ENCODE measurements around the gene OBSCN.
"Not testable (repeated sequence)": the region's sequence is repeated elsewhere in the genome, so short reads cannot be mapped to it uniquely, and the experiment has no call there.

The OBSCN gene

DNA sequence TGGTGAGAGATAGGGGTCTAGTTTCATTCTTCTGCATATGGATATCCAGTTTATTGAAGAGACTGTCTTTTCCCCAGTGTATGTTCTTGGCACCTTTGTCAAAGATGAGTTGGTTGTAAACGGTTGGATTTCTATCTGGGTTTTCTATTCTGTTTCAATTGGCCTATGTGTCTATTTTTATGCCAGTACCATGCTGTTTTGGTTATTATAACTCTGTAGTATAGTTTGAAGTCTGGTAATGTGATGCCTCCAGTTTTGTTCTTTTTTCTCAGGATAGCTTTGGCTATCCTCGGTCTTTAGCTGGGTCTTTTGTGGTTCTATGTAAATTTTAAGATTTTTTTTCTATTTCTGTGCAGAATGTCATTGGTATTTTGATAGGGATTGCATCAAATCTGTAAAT is 19.6 kb upstream of the OBSCN start:
- not testable (repeated sequence) for DNase-seq

GRCh38 chr1:228190182-228190581 is 17.7 kb upstream of the OBSCN start:
- DNase-seq, result no peak

GRCh38 chr1:228190778-228191177 is 17.1 kb upstream of the OBSCN start:
- no peak for DNase-seq

DNA sequence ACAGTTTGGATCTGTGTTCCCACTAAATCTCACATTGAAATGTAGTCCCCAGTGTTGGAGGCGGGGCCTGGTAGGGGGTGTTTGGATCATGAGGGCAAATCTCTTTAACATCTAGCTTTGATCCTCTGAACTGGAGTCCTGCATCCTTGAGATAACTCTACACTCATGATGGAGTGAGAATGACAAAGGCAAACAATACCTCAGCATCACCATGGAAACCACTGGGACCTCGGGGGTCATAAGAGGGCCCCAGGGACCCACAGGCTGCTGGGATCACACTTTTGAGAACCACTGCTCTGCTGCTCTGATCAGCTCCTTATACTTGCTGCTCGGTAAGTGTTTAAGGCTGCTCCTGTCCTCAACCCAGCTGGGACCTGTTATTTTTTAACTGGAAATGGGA is 13.4 kb upstream of the OBSCN start:
- DNase-seq, result no peak

- no peak for DNase-seq
These were observed 12.7 kb upstream of the OBSCN start for GRCh38 chr1:228194921-228195812.

DNA sequence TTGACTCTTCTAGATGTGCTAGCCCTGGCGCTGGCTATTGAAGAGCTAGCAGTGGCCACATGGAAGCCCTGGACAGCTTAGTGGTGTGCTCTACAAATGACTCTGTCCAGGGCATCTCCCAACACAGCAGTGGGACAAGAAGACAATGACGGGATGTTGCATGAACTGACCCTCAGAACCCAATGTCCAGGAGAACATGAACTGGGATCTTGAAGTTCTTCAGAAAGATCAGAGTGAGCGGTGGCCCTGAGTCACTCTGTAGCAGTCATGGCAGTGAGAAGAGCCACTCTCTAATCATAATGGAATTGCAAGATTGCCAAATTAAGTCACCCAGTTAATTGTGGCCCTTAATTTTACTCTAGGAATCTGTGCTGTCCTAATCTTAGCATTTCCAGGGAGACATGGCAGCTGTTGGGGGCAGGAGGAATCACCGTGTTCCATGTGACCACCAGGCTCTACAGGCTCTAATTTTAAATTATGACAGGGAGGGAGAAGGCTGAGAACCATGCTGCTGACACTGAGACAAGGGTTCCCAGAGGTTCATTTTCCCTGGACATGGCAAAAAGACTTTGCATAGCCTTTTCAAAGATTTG is 10.2 kb upstream of the OBSCN start:
- DNase-seq, result no peak

GRCh38 chr1:228198977-228199590 is 8.8 kb upstream of the OBSCN start:
- no peak for DNase-seq

GRCh38 chr1:228204958-228205357 is 2.9 kb upstream of the OBSCN start:
- no peak for DNase-seq

DNA sequence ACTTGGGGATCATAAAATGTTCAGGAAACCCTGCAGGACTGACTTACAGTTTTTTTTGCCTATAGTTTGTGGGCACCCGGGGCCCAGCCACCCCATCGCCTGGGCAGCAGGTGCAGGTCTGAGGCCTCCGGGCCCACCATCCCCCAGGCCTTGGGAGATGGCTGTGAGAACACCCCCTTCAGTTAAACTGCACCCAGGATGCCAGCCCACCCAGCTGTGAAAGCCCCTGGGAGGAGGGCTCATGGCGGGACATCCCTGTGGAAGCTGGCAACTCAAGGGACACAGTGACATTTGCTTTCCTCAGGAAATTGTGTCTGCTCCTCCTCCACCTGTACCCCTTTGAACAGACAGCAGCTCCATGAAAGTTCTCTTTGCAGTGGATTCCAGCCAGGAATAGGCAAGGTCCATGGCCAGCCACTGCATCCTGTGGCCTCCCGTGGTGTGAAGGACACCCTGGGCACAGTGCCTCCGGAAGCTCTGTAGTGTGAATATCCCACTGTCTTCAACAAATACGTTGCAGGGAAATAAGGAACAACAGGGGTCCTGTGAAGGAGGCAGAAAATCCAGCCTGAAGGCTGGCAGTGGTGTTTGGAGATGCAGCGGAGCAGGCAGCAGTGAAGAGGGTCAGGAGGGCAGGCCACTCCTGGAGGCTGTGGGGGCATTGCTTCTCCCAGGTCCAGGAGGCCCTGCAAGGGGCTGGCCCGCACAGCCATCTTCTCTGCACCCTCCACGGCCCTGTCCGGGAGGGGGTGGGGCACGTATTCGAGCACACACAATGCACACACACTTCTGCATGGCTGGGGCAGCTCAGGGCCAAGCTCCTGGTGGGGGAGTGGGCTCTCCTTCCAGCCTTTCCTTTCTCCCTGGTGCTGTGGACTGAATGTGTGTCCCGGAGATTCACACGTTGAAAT is 2.1 kb upstream of the OBSCN start:
- DNase-seq, result no peak

DNA sequence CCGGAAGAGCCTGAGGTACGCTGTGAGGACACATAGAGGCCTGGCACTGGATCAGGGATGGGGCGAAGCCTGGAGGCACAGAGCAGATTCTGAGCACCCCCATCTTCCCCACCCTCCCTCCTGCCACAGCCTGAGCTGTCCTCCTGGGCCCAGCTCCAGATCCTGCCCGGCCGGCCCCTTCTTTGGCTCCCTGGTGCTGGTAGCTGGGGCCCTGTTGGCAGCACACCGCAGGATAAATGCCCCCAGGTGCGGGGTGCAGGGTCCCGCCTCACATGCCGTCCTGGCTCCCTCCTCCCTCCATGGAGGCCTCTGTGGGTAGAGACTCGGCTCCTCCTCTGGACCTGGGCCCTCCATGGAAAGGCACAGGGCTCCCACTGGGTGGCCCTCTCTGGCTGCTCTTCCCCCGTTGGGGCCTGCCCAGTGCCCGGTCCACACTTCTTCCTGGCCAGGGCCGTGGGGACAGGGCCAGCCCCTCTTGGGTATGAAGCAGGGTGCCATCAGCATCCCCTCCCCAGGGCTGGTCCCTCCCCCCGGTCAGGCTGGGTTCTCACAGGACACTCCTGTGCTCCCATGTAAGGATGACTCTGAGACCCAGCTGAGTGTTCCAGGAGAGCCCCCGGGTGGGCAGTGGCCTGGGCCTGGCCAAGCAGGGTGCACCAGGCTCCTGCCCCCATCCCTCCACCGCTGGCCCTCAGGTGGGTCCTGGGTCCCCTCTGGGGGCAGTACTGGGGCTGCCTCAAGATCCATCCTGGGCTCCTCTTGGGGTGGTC is 1.1 kb upstream of the OBSCN start:
- no peak for DNase-seq

GRCh38 chr1:228207381-228207810 is 448 bp upstream of the OBSCN start:
- no peak for DNase-seq

DNA sequence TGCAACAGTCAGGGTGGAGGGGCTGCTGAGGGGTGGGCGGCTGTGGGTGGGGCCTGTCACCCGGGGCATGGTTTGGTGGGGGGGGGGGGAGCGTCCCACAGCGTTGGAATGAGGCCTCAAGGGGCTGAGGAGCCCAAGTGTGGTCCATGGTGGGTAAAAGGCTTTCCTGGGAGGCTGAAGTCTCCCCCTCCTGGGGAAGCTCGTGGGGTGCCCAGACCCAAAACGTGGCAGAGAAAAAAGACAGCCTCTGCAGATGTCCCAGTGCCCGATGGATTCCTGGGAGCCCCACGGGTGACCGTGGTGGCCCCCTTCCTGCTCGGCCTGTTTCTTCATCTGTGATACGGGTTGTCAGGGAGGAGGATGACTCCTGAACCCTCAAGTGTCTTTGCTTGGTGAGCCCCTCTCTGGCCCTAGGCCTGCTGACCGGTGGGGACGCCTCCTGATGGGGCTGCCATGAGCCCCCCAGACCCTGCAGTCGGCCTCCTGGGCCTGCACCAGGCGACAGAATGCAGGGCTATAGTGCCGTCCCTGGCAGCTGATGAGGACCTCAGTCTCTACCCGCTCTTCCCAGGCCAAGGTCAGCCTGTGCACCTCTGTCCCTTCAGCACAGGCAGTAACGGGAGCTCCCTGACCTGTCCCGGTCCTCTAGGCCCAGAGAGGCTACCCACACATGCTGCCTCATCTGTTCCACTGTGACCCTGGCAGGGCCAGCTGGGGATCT is 1.1 kb downstream of the OBSCN start:
- no peak for DNase-seq

DNA sequence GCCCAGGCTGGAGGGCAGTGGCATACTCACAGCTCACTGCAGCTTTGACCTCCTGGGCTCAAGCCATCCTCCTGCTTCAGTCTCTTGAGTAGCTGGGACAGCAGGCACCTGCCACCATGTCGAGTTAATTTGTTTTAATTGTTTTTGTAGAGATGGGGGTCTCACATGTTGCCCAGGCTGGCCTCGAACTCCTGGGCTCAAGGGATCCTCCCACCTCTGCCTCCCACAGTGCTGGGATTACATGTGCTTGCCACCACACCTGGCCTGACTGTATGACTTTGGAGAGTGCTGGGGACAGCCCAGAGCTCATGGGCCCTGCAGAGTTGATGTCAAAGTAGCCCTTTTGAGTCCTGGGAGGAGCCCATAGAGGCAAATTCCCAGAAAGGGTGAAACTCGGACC is 1.8 kb downstream of the OBSCN start:
- DNase-seq, result no peak

DNA sequence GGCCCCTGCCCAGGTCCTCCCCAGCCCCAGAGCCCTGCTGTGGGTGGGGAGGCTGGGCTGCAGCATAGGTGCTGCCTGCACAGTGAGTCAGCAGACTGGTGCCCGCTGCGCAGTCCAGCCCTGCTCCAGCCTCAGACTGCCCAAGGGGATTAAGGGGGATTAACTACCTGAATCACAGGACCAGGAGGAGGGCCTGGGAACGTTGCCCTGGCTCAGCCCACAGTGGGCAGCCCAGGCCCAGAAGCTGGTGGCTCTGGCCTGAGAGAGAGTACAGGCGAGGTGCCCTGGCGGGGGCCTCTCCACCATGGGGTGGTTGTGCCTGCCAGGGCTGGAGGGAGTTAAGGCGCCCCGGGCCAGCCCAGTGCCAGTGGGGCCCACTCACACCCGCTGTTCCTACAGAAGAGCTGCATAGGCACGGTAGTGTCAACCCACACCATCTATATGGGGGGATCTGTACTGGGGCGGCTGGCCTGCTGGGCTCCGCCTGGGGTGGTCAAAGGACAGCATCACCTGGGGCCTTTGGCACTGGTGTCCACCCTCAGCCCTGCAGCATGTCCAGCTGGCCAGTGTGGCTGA is 2.3 kb downstream of the OBSCN start:
- DNase-seq, result no peak

GRCh38 chr1:228210712-228211530 is 3.1 kb downstream of the OBSCN start:
- no peak for DNase-seq

GRCh38 chr1:228211531-228212414 is 3.9 kb downstream of the OBSCN start:
- no peak for DNase-seq

DNA sequence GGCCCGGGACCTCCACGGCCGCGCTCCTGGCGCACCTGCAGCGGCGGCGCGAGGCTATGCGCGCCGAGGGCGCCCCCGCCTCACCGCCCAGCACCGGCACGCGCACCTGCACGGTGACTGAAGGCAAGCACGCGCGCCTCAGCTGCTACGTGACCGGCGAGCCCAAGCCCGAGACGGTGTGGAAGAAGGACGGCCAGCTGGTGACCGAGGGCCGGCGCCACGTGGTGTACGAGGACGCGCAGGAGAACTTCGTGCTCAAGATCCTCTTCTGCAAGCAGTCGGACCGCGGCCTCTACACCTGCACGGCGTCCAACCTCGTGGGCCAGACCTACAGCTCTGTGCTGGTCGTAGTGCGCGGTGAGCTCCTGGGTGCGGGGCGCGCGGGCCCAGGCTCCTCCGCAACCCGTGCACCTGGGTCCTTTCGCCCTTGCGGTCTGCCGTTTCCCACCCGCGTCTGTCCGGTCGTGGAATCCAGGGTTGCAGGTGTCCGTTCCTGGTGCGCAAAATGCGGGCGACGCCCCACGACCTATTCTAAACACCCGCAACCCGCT is 4.6 kb downstream of the OBSCN start:
- no peak for DNase-seq

GRCh38 chr1:228212966-228213844 is 5.4 kb downstream of the OBSCN start:
- DNase-seq, result no peak

All from cortex of kidney (tissue), 1 donor.